HG03457 (cell line): ENCODE measurements around the gene UCHL1.
"Not testable (repeated sequence)": the region's sequence is repeated elsewhere in the genome, so short reads cannot be mapped to it uniquely, and the experiment has no call there.

Experiments used
- ATAC-seq: cut with Tn5 transposase; IDR thresholded peaks from one replicate; pipeline ENCODE4 v1.9.1; 2021; ENCODE audit warnings: moderate number of reproducible peaks; ENCODE audit not compliant: unreplicated experiment

UCHL1 gene

GRCh38 chr4:41287852-41288251 is 31.1 kb downstream of the UCHL1 start:
- ATAC-seq, result no peak

- ATAC-seq, result no peak
These were observed 31.5 kb downstream of the UCHL1 start for GRCh38 chr4:41288254-41288653.

- no peak for ATAC-seq
These were observed 33.8 kb downstream of the UCHL1 start for GRCh38 chr4:41290479-41290878.

GRCh38 chr4:41294445-41295062 is 37.8 kb downstream of the UCHL1 start:
- ATAC-seq, result no peak

GRCh38 chr4:41296995-41297394 is 40.3 kb downstream of the UCHL1 start:
- no peak for ATAC-seq

GRCh38 chr4:41297832-41298231 is 41.1 kb downstream of the UCHL1 start:
- ATAC-seq, result no peak

GRCh38 chr4:41299486-41299885 is 42.8 kb downstream of the UCHL1 start:
- no peak for ATAC-seq

GRCh38 chr4:41301137-41301536 is 44.4 kb downstream of the UCHL1 start:
- no peak for ATAC-seq

- ATAC-seq, result no peak
These were observed 46.8 kb downstream of the UCHL1 start for GRCh38 chr4:41303372-41304118.

- ATAC-seq, result no peak
These were observed 47.5 kb downstream of the UCHL1 start for GRCh38 chr4:41304221-41304620.

GRCh38 chr4:41305476-41305875 is 48.7 kb downstream of the UCHL1 start:
- no peak for ATAC-seq

- ATAC-seq, result no peak
These were observed 50.9 kb downstream of the UCHL1 start for GRCh38 chr4:41307638-41308037.

GRCh38 chr4:41308398-41308797 is 51.7 kb downstream of the UCHL1 start:
- no peak for ATAC-seq

GRCh38 chr4:41315426-41315825 is 58.7 kb downstream of the UCHL1 start:
- ATAC-seq, result not testable (repeated sequence)

- no peak for ATAC-seq
These were observed 59.1 kb downstream of the UCHL1 start for GRCh38 chr4:41315862-41316261.
